Measurements from ENCODE around the gene NPC1L1.
"Not testable (repeated sequence)": the region's sequence is repeated elsewhere in the genome, so short reads cannot be mapped to it uniquely, and the experiment has no call there.

The NPC1L1 gene

DNA sequence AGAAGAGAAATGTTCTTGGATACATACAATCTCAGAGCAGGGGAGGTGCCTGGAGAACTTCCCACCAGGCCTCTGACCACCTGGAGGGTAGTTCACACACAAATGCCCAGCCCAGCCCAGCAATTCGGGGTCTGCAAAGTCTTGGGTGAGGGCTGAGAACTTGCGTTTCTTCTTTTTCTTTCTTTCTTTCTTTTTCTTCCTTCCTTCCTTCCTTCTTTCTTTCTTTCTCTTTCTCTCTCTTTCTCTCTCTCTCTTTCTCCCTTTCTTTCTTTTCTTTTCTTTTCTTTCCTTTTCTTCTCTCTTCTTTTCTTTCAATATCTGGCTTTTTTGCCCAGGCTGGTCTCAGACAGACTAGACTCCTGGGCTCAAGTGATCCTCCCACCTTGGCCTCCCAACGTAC, 22.4 kb downstream of the NPC1L1 start:
- no peak for DNase-seq (ENCODE audit: low read depth)
- no peak overlapping the region for H3K4me3 ChIP-seq (ENCODE audit: low read depth, low read length)

DNA sequence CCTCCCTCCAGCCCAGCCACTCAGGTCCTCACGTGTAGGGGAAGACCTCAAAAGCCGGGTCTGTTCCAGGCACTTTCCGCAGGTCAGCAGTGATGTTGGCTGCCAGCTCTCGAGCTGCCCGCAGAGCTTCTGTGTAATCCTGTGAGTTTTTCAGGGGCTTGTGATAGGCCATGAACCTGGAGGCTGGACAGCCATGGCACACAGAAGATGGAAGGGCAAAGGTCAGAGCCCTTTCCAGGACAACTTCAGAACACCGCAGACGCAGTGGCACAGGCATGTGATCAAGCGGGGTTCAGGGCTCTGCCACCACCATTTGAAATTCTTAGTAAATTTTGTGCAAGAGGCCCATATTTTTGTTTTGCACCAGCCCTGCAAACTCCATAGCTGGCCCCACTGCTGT, 24.0 kb downstream of the NPC1L1 start:
- H3K4me3 ChIP-seq (ENCODE audit: low read depth, low read length) = no peak overlapping the region
- DNase-seq (ENCODE audit: low read depth) = no peak

DNA sequence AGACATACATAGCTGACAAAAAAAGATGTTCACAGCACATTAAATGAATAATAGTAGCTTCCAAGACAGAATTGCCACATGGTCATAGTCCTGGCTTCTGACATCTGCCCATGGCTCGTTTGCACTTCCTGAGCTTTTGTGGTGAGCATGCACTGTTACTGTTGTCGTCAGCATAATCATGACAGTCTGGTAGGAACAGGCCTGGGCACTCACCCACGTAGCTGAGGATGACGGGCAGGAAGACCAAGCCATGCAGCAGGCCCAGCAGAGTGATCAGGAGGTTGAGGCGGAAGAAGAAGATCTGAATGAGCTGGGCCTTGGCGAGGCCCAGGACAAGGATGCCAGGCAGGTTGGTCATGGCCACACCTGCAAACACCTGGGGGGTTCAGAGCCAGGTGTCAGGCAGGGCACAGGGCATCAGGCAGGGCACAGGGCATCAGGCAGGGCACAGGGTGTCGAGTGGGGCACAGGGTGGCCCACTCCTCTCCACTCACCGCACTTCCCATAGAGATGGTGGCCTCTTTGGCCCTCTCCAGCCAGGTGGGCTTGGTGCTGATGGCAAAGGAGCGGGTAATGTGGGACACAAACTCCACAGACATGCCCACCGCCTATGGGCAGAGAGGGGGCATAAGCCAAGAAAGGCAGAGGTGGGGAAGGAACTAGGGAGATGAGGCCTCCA, 25.4 kb downstream of the NPC1L1 start:
- no peak overlapping the region for H3K4me3 ChIP-seq (ENCODE audit: low read depth, low read length)
- DNase-seq (ENCODE audit: low read depth) = no peak

DNA sequence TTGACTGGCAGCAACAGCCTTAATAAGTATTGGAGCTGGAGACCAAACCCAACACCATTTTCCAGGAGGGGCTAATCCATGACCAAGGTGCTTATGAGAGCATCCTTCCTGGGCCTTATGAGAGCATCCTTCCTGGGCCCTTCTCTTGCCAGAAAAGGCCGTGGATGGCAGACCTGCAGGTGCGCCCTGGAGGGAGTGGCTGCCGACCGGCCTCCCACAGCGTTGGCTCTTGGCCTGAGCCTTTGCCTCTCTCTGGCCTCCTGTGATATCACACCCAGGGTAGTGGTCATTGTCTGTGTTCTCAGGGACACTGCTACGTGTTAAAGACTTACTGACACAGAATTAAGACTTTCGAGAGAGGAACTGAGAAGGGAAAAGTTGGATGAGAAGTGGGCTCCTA, 28.4 kb downstream of the NPC1L1 start:
- no peak overlapping the region for H3K4me3 ChIP-seq (ENCODE audit: low read depth, low read length)
- no peak for DNase-seq (ENCODE audit: low read depth)

DNA sequence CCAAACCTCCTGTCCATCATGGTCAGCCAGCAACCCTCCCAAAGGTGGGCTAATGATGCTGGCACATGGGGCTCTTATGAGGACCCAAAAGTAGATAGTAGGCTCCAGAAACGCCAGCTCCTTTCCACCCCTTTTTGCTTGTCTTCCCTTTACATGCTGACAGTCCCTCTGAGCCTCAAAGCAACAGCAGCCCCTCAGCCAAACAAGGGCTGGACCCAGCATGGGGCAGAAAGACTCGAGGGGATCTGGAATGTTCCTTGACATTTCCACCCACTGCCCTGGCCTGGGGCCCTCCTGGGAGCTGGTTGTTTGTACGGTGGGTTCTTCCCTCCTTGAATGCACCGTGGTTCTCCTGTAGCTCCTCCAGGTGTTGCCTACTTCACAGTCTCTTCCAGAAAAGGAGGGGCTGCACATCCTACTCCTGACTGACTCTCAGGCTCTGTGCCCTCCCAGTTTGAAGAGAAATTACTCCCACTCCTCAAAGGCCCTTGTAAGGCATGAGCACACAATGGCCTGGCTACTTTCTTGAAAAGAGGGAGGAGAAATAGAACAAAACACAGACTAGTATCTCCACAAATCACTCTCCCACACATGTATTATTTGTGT, 29.2 kb downstream of the NPC1L1 start:
- no peak overlapping the region for H3K4me3 ChIP-seq (ENCODE audit: low read depth, low read length)
- no peak for DNase-seq (ENCODE audit: low read depth)

DNA sequence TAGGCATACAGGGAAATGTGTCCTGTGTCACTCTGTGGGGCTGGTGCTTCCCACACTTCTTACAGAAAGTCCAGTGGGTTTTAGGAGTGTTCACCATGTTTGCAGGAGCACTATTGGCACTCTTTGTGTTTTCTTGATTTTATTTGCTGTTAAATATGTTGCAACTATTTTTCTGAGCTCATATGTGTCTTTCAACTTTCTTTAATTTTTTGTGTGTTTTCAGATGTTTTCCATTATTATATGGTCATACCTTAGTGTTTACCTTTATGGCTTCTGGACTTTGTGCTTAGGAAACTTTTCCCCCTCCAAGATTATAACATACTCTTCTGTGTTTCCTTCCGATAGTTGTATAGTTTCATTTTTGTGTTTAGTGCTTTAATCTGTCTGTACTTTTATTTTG, 29.9 kb downstream of the NPC1L1 start:
- DNase-seq (ENCODE audit: low read depth) = no peak
- H3K4me3 ChIP-seq (ENCODE audit: low read depth, low read length) = no peak overlapping the region

DNA sequence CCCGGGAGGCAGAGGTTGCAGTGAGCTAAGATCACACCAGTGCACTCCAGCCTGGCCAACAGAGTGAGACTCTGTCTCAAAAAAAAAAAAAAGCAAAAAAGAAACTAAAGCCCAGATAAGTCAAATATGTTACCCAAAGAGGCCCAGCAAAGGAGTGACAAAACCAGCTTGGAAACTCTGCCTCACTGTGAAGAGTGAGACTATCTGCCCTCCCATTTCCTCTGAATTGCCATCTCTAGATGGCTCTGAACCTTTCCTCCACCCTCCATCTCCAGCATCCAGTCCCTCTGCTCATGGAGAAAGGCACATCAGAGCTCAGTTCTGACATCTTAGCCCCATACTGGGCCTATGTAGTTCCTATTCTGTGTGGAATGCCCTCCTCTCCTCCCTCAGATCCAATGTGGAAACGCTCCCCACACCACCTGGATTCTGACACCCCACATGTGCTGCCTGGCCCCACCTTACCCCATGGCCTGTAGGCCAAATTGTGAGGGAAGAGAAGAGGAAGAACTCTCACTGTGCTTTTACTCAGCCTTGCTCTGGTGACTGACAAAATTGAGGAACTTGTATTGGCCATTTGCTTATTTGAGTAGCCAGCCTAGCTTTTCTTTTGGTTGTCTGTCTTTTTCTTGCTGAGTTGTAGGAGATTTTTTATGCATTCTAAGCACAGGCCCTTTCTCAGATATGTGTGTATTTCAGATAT, 32.7 kb downstream of the NPC1L1 start:
- DNase-seq (ENCODE audit: low read depth) = no peak

DNA sequence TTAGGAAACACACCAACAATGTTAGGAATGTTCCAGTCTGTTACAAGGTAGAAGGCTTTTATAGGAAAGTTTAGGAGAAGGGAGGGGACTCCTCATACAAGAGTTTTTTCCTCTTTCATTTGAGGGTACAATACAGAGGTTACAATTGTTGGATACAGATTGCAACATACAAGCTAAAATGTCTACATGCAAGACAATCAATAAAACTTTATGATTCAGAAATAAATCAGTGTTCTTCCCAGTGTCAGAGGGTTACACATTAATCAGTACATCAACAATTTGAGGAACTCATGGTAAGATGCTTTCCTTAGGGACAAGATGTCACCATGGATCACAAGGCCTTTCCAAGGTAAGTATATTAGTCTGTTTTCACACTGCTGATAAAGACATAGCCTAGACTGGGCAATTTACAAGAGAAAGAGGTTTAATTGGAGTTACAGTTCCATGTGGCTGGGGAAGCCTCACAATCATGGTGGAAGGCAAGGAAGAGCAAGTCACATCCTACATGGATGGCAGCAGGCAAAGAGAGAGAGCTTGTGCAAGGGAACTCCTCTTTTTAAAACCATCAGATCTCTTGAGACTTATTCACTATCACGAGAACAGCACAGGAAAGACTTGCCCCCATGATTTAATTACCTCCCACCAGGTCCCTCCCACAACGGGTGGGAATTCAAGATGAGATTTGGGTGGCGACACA, 34.4 kb downstream of the NPC1L1 start:
- DNase-seq (ENCODE audit: low read depth); H3K4me3 ChIP-seq (ENCODE audit: low read depth, low read length): not testable (repeated sequence)

More for the DNA sequence above, 32.7 kb downstream of the NPC1L1 start:
- no peak overlapping the region for H3K4me3 ChIP-seq (ENCODE audit: low read depth, low read length)

DNA sequence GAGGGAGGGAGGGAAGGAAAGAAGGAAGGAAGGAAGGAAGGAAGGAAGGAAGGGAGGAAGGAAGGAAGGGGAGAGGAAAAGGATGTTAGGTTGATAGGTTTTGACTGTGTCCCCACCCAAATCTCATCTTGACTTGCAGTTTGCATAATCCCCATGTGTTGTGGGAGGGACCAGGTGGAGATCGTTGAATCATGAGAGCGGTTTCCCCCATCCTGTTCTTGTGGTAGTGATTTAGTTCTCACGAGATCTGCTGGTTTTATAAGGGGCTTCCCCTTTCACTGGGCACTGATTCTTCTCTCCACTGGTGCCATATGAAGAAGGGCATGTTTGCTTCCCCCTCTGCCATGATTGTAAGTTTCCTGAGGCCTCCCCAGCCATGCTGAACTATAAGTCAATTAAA, 35.5 kb downstream of the NPC1L1 start:
- DNase-seq (ENCODE audit: low read depth) = no peak
- H3K4me3 ChIP-seq (ENCODE audit: low read depth, low read length) = no peak overlapping the region

DNA sequence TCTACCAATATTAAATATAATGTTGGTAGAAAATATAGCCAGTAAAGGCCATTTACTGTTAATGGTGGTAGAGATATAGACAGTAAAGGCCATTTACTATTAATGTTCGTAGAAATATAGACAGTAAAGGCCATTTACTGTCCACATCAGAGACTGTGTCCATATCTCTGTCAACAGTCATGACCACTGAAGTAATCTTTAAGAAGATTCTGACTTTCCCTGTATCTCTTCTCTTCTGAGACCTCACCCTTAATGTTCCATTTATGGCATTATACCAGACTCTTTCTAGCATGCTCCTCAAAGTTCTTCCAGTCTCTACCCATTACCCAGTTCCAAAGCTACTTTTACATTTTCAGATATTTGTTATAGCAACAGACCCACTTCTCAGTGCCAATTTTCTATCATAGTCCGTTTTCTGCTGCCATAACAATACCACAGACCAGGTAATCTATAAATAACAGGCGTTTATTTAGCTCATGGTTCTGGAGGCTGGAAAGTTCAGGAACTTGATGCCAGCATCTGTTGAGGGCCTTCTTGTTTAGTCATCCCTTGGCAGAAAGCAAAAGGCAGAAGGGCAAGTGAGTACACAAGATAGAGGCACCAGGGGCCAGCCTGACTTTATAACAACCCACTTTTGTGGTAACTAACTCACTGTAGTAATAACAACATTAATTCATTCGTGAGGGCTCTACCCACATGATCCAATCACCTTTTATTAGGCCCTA, 42.7 kb downstream of the NPC1L1 start:
- no peak overlapping the region for H3K4me3 ChIP-seq (ENCODE audit: low read depth, low read length)
- DNase-seq (ENCODE audit: low read depth) = no peak

DNA sequence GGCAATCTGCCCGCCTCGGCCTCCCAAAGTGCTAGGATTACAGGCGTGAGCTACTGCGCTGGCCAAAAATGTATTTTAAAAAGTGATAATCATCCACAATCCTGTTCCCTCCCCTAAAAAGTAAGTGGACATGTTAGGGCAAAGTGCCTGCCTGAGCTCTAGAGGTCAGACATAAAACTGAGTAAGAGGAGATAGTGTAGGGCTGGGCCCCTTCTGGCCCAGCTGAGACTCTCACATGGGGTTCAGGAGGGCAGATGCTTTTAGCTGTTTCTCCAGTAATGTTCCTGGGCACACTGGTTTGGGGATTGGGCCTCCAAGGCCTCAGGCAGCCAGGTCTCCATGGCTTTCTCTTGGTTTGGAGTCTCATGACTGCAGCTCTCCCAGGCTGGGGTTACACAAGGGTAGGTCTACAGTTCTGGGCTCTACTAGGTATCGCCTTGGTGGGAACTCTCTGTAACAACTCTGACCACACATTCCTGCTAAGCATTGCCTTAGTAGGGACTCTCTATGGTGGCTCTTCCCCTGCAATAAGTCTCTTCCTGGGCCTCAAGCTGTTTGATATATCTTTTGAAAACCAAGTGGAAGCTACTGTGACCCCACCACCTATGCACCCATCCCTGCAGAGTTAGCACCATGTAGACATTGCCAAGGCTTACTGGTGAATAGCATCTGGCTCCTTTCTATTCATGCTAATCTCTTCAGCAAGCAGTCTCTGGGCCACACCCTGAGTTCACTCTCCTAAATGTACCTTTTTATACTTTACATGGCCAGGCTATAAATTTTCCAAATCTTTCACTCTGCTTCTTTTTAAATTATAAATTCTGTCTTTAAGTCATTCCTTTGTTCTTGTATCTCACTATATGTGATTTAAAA, 43.7 kb downstream of the NPC1L1 start:
- no peak for DNase-seq (ENCODE audit: low read depth)
- H3K4me3 ChIP-seq (ENCODE audit: low read depth, low read length) = no peak overlapping the region

DNA sequence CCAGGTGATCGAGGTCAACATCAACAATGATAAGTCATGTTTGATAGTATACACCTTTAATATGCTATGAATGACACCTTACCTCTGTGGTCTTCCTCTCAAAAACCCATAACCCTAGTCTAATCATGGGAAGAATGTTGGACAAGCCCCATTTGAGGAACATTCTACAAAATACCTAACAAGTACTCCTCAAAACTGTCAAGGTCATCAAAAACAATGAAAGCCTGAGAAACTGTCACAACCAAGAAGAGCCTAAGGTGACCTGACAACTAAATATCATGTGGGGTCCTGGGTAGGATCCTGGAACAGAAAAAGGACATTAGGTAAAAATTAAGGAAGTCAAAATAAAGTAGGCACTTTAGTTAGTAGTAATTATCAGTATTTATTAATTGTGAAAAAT, 44.7 kb downstream of the NPC1L1 start:
- no peak overlapping the region for H3K4me3 ChIP-seq (ENCODE audit: low read depth, low read length)
- DNase-seq (ENCODE audit: low read depth) = no peak

DNA sequence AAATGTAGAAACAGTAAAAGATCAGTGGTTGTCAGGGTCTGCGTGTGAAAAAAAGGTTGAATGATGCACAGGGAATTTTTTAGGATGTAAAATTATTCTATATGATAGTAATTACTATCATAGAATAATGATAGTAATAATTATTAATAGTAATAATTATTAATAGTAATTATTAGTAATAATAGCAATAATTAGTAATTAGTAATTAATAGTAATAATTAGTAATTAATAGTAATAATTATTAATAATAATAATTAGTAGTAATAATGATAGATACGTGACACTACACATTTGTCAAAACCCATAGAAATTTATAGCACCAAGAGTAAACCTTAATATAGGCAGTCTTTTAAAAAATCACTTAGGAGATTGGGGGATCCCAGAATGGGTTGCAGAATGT, 46.2 kb downstream of the NPC1L1 start:
- H3K4me3 ChIP-seq (ENCODE audit: low read depth, low read length) = no peak overlapping the region
- DNase-seq (ENCODE audit: low read depth) = no peak

DNA sequence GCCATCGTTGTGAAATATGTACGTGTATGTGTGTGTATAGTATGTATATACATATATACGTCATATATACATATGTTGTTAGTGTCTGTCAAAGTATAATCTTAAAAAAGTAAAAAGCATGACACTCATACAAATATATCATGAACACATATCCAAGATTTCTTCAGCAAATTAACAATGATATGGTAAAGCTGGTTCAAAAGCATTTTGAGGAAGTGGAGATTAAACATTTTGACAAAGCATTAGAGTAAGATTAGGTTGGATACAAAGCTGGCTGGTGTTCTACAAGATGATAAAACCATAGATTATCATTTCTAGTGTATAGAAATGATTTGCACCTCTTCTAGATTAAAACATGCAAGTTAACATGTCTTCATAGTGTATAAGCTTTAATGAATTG, 49.9 kb downstream of the NPC1L1 start:
- DNase-seq (ENCODE audit: low read depth) = no peak
- peak overlapping the region; percentile 84 for H3K4me3 ChIP-seq (ENCODE audit: low read depth, low read length)

DNA sequence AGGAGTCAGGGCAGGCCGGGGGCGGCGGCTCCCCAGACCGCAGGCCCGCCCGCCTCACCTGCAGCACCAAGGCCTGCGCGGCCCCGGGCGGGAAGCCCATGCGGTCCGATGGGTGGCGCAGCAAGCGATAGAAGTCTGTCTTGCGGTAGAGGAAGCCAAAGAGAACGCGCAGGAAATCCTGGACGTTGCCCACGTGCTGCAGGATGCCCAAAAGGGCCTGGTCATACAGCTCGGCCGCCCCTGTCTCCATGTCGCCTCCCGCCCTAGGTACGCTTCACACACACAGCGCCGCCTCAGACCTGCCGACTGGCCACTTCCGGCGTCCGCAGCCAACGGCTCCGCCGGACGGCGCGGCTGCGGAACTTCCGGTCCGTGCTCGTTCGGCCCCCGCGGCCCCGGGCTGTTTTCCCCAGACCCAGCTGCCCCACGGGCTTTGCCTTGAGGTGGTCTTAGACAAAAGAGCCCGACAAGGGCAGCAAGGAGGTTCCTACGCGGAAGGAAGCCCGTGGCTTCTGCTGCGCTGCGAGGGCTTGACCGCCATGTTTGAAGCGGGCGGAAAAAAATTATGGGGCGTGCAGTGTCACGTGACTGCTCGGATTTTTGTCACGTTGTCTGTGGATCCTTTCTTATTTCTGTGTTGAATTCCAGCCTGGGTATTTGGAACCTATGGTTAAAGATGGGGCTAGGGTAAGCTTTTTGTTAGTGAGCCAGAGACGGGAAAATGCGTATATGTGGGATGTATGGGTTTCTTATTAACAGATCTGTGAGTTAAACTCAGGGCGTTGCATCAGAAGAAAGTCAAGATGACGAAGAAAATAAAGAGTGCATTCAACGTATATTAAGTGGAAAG, 50.6 kb downstream of the NPC1L1 start, which contains the start of gene NUDCD3:
Gene NUDCD3 (minus strand): TSS at position 308 of the 850 bp plus-strand sequence. CDS start 58 bp downstream, at position 250.
- H3K4me3 ChIP-seq (ENCODE audit: low read depth, low read length) = peak within 1 kb of the TSS; percentile 84
- no peak for DNase-seq (ENCODE audit: low read depth)

DNA sequence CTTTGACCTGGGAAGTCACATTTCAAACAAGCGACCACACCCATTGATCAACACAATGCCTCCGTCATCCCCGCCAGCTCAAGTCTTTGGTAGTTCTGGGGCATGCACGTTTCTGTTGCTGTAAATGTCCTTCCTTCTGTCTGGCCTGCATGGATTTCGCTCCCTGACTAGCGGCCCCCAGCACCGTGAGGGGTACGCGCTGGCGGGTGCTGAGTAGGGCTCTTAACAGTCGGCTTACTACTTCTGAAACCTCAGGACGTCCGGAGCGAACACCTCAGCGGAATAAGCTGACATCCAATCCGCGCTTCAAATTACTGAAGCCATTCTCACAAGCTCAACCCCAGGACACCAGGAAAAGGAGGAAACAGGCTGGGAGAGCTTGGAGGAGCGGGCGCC, 51.2 kb downstream of the NPC1L1 start:
- peak overlapping the region; percentile 84 for H3K4me3 ChIP-seq (ENCODE audit: low read depth, low read length)
- DNase-seq (ENCODE audit: low read depth) = no peak

DNA sequence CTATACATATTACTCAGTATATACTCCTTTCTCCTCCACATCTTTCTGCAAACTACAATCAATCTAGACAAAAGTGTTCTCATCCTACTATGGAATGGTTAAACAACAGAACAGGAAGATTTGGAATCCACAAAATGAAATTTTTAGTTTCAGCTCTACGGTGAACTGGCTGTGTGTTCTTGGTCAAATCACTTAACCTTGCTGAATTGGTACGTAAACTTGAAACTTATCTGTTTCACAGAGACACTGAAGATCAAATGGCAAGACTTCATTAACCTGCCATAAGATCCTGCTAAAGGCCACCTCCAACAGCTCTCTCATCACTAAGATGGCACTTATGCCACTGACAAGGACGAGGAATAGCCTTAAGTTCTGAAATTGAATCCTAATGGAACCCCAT, 52.2 kb downstream of the NPC1L1 start:
- peak overlapping the region; percentile 84 for H3K4me3 ChIP-seq (ENCODE audit: low read depth, low read length)
- no peak for DNase-seq (ENCODE audit: low read depth)

DNA sequence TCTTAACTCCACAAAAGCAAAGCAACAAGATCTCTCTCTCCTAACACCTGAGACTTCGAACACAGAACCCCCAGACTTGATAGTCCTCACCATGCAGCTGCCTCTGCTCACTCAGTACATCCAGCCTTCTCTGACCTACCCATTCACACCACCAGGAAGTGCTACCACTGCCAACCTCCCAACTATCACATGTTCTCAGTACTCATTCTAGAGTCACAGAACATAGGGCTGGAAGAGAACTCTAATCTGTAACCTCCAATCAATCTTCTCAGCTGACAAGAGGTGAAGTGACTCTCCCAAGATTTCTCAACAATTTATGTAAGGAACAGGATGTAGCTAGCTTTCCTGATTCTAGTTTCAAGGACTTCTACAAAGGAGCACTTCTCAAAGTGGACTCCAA, 54.4 kb downstream of the NPC1L1 start:
- no peak overlapping the region for H3K4me3 ChIP-seq (ENCODE audit: low read depth, low read length)
- no peak for DNase-seq (ENCODE audit: low read depth)
